Thoracic aorta (tissue), 2 donors: ENCODE results near the gene DNAH1. TPM values are rescaled to one million over a fixed set of nuclear protein-coding genes. Genes with fewer than 3 reads are reported as not detected.

Experiments used
- ATAC-seq: fragments of 150-250 bp; one replicate; pipeline ENCODE4 v1.8.0; 2017; ENCODE audit warnings: low read depth; ENCODE audit not compliant: insufficient number of reproducible peaks, low FRiP score
- DNase-seq: peaks from one replicate; pipeline ENCODE4 v3.0.0-alpha.2; 2020; ENCODE audit warnings: low spot score
- H3K27ac ChIP-seq, 2 donors: fragments of 200-600 bp; sonication (generic); 1 replicate in 1 of 2; 2 replicates in 1 of 2; pipeline ENCODE4 v1.5.1; 2016; ENCODE audit warnings: mild to moderate bottlenecking in 2 of 2, moderate library complexity in 2 of 2
- H3K27me3 ChIP-seq: fragments of 200-600 bp; sonication (generic); replicated peaks from 2 replicates; pipeline ENCODE4 v1.6.0; 2016; ENCODE audit warnings: mild to moderate bottlenecking; ENCODE audit not compliant: insufficient read depth
- H3K36me3 ChIP-seq: fragments of 200-600 bp; sonication (generic); one replicate; pipeline ENCODE4 v1.5.1; 2016
- H3K4me1 ChIP-seq, 2 donors: fragments of 200-600 bp; sonication (generic); 1 replicate in 1 of 2; 2 replicates in 1 of 2; pipeline versions ENCODE4 v1.5.1 to v1.6.0; 2016; ENCODE audit warnings: low read depth in 2 of 2, mild to moderate bottlenecking in 1 of 2; ENCODE audit not compliant: control insufficient read depth in 1 of 2
- H3K4me3 ChIP-seq: fragments of 200-600 bp; sonication (generic); 2 replicates; pipeline ENCODE4 v1.5.1; 2016; ENCODE audit warnings: mild to moderate bottlenecking
- H3K9me3 ChIP-seq: fragments of 200-600 bp; sonication (generic); 2 replicates; pipeline ENCODE4 v1.5.1; 2016
- total RNA-seq, 2 donors: library from RNA; depleted of rRNA; stranded (reverse); fragments of >200 nt; gene quantifications; one replicate each; pipeline versions ENCODE4 v1.1.0 to v1.2.3, GENCODE V29; 2016
- TF ChIP-seq, protein P1 (sequence below): fragments of 200-600 bp; sonication (generic); IDR thresholded peaks from one replicate; pipeline ENCODE4 v1.5.1; 2019; ENCODE audit warnings: antibody characterized with exemption

The DNAH1 gene
- total RNA-seq, 2 donors from 2014 or later = 14.6 to 21.0 TPM

DNA sequence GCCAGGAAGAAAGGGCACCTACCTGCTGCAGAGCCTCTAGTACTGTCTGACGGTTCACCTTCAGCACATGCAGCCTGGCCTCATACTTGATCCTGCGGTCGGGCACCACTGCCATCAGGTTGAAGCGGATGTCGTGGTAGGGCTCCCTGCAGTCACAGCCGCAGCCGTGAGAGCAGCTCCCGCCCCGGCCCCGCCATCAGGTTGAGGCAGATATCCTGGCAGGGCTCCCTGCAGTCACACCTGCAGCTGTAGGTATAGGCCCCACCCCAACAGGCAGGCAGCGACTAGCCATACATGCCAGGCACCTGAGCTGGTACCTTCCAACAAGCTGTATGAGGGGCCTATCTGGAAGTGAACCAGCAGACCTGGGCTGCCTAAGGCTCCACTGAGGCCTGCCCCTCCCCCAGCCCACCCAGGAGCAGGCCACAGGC lies 90.1 kb downstream of the DNAH1 start:
- DNase-seq = no peak
- no peak for ATAC-seq
- no peak overlapping the region for H3K4me3 ChIP-seq
- peaks cover 61% of the 10 kb centered on the region for H3K36me3 ChIP-seq
- no peak overlapping the region for H3K27ac ChIP-seq
- no peaks in the 10 kb centered on the region for H3K9me3 ChIP-seq
- TF ChIP-seq, protein P1, sequence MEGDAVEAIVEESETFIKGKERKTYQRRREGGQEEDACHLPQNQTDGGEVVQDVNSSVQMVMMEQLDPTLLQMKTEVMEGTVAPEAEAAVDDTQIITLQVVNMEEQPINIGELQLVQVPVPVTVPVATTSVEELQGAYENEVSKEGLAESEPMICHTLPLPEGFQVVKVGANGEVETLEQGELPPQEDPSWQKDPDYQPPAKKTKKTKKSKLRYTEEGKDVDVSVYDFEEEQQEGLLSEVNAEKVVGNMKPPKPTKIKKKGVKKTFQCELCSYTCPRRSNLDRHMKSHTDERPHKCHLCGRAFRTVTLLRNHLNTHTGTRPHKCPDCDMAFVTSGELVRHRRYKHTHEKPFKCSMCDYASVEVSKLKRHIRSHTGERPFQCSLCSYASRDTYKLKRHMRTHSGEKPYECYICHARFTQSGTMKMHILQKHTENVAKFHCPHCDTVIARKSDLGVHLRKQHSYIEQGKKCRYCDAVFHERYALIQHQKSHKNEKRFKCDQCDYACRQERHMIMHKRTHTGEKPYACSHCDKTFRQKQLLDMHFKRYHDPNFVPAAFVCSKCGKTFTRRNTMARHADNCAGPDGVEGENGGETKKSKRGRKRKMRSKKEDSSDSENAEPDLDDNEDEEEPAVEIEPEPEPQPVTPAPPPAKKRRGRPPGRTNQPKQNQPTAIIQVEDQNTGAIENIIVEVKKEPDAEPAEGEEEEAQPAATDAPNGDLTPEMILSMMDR = no peak
- H3K4me1 ChIP-seq = peaks cover 13 to 24% of the 10 kb centered on the region in 2 donors
- no peaks in the 10 kb centered on the region for H3K27me3 ChIP-seq

DNA sequence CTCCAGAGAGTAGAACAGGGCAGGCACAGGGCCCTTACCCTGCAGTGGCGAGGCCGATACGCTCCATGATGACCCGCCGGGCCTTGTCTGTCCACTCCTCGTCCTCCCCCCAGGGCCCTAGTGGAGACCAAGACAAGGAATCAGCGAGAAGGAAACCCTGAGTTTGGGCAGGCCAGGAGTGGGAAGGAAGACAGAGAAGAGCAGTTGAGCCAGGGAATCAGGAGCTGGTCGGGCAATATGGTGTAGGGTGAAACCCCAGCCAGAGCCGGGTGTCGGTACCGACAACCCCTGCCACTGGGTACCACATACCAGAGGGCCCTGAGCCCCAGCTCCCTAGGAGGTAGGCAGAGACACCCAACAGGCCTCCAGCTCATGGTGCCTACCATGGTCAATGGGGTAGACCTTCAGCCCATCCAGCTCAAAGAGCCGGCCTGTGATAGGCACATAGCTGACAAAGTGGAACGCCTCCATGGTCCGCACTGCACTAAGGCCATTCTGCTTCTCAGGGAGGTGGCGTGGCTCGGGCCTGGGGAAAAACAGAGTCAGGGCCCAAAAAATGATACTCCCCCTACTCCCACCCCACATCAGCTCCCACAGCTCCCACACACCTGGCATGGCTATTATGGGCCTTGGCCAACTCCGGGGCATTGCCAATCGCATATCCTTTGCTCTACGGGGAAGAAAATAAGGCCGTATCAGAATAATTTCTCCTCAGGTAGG lies 90.8 kb downstream of the DNAH1 start:
- Histone ChIP-seq H3K4me3 (no peak overlapping the region), H3K9me3 (no peaks in the 10 kb centered on the region), H3K27ac (no peak overlapping the region), H3K36me3 (peaks cover 54% of the 10 kb centered on the region), H3K27me3 (no peaks in the 10 kb centered on the region), H3K4me1 (peaks cover 21 to 31% of the 10 kb centered on the region in 2 donors)
- ATAC-seq = no peak
- DNase-seq = no peak
- TF ChIP-seq, protein P1 = no peak

DNA sequence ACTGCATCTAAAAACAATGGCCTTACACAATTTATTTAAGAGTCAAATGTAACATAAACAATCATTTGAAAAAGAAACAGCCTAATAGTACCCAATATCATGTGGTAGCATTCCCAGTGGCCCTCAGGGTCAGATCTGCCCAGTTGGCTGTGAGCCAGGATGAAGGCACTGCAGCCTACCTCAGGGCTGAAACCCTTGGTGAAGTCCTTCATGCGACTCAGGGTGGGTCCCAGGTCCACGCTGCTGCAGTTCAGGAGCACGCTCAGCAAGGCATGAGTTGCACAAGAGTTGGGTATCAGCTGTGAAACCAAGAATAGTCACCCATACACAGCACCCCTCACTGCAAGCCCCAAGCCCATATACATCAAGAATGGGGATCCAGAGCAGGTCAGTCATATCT lies 91.7 kb downstream of the DNAH1 start:
- no peak for DNase-seq
- no peak overlapping the region for H3K4me3 ChIP-seq
- no peak overlapping the region for H3K27ac ChIP-seq
- no peak for ATAC-seq
- TF ChIP-seq, protein P1 = no peak
- H3K9me3 ChIP-seq = no peaks in the 10 kb centered on the region
- peaks cover 46% of the 10 kb centered on the region for H3K36me3 ChIP-seq
- H3K27me3 ChIP-seq = no peaks in the 10 kb centered on the region
- peaks cover 21 to 39% of the 10 kb centered on the region in 2 donors for H3K4me1 ChIP-seq

DNA sequence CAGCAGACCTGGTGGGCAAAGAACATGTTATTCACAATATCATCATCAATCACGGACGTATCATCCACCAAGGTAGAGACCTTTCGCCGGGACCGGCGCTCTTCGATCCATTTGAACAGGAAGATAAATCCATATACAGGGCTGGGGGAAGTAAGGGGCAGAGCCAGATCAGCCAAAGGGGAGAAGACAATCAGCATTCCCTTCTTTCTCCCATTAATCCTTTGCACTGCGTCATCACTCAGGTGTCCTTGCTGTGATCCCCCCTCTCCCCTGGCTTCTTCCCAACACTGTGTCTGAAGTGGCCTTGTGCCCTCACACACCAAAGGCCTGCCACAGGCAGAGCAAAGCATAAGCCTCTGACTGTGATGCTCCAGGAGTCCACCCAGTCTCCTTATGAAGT lies 92.3 kb downstream of the DNAH1 start:
- H3K27me3 ChIP-seq = no peaks in the 10 kb centered on the region
- no peak overlapping the region for H3K4me3 ChIP-seq
- H3K27ac ChIP-seq = no peak overlapping the region
- no peaks in the 10 kb centered on the region for H3K9me3 ChIP-seq
- ATAC-seq (no peak), DNase-seq (no peak)
- peaks cover 21 to 46% of the 10 kb centered on the region in 2 donors for H3K4me1 ChIP-seq
- peaks cover 39% of the 10 kb centered on the region for H3K36me3 ChIP-seq
- TF ChIP-seq, protein P1 = no peak

DNA sequence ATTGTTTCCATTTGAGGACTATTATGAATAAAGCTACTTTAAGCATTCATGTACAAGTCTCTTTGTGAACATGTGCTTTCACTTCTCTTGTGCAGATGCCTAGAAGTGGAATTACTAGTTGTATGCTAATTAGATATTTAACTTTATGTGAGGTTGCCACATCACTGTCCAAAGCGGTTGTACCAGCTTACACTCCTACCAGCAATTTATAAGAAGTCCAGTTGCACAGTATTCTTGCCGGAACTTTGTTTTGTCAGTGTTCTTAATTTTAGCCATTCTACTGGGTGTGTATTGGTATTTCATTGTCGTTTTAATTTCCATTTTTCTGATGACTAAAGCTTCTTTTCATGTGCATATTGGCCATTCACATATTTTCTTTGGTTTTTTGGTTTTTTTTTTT lies 99.7 kb downstream of the DNAH1 start:
- no peaks in the 10 kb centered on the region for H3K27me3 ChIP-seq
- H3K27ac ChIP-seq = no peak overlapping the region
- peaks cover 2% of the 10 kb centered on the region for H3K36me3 ChIP-seq
- no peaks in the 10 kb centered on the region for H3K9me3 ChIP-seq
- H3K4me1 ChIP-seq = peaks cover 11 to 24% of the 10 kb centered on the region in 2 donors
- DNase-seq = no peak
- ATAC-seq = no peak
- H3K4me3 ChIP-seq = no peak overlapping the region
- TF ChIP-seq, protein P1 = no peak
